NCI-H460 (cell line): ENCODE data around the gene NR4A3. TPM values are rescaled to one million over a fixed set of nuclear protein-coding genes. Genes with fewer than 3 reads are reported as not detected.

Experiments used
- DNase-seq: peaks from one replicate; pipeline ENCODE4 v3.0.0-alpha.2; 2016; ENCODE audit warnings: low read depth; ENCODE audit errors: extremely low read depth
- total RNA-seq: library from RNA; depleted of rRNA; stranded (reverse); fragments of >200 nt; shearing (Covaris generic); gene quantifications from 2 replicates; pipeline ENCODE4 v1.2.3, GENCODE V29; 2014

NR4A3 gene
- total RNA-seq, 1 experiment from 2014 or later, result 7.1 TPM

GRCh38 chr9:99811598-99812383 is 9.9 kb upstream of the NR4A3 start:
- no peak for DNase-seq

GRCh38 chr9:99813739-99814138 is 7.9 kb upstream of the NR4A3 start:
- DNase-seq, result no peak

- DNase-seq, result no peak
These were observed 7.3 kb upstream of the NR4A3 start for GRCh38 chr9:99814359-99814758.

GRCh38 chr9:99816392-99816791 is 5.3 kb upstream of the NR4A3 start:
- no peak for DNase-seq

DNA sequence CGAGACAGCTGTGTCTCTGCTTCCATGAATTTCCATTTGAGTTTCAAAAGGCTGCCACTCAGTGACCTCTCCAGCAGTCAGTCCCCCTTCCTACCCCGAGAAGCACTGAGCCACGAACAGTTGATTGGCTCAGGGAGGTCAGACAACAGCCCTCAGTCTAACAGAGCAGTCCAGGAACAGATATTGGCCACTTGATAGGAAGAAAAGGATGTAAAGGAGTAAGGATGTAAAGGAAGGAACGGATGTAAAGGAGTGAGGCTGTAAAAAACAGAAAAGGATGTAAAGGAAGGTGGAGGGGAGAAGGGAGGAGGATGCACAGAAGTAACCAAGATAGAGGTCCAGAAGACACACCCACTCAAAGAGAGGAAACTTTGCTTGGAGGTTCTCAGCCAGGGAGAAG is 3.2 kb upstream of the NR4A3 start:
- DNase-seq, result no peak

DNA sequence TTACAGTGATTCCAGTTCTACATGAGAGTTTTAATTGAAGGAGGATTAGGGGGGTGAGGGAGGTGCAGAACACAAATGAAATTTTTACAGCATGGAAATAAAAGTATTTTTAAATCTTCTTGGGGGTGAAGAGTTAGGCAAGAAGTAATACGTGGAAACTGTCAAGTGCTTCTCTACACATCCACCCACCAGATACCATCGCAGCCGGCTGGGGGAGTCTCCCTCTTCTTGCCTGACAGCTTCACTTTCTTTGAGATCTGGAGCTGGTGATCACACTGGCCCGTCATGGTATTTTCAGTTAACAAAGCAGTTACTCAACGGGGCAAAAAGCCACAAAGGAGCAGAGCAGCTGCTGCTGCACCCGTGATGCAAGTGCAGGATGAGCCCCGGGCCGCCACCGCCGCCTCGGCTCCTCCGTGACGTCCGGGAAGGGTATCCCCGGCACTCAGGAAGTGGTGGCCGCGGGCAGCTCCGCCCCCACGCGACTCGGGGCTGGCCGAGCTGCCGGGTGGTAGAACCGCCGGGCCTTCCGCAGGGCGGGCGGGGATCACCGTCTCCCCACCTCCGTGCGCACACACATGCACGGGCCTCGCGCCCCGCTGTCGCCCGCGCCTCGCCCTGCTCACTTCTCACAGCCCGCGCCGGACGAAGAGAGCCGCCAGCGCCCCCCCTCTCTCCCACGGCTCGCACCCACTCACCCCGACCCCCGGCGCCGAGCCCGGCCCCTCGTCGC is 2.4 kb upstream of the NR4A3 start:
- peak; percentile 67 for DNase-seq

GRCh38 chr9:99819856-99820684 is 1.6 kb upstream of the NR4A3 start:
- peak; percentile 94 for DNase-seq

- DNase-seq, result peak; percentile 84
These were observed 845 bp upstream of the NR4A3 start for GRCh38 chr9:99820685-99821395.

- DNase-seq, result no peak
These were observed 572 bp downstream of the NR4A3 start for GRCh38 chr9:99822109-99822805.

- no peak for DNase-seq
These were observed 1.3 kb downstream of the NR4A3 start for GRCh38 chr9:99822806-99823591.

- DNase-seq, result no peak
These were observed 2.1 kb downstream of the NR4A3 start for GRCh38 chr9:99823681-99824377.

DNA sequence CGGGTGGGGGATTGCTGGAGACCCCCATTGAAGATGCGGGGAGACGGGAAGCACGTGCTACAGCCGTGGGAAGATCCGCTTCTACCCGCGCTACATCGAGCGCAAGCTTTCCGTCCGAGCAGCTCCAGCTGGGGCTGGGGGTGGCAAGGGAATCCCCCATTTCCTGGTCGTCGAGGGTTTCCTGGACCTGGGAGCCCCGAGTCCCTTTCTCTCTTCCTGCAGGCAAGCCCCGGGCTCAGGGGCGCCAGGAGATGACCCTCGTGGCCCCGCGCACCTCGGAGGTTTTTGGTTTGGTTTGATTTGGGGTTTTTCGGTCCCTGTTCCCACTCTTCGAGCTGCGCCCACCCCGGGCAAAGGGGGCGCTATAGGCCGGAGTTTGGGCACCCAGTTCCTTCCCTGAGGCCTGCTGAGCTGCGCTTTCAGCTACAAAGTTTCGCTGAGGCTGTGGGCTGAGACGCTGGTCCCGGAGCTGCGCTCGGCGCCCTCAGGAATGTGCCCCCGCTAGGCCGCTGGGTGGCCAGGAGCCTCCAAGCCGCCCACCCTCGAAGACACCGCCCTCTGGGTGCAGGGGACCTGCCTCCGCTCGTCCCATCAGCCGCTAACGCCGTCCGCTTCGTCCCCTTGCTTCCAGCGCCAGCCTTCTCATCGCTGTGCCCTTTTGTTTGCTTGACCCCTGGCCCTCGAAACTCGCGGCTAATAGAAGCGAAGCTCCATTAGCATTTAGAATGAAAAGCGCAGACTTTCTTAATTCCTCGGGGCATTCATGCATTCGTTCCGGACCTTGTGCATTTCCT is 2.9 kb downstream of the NR4A3 start:
- DNase-seq, result no peak

DNA sequence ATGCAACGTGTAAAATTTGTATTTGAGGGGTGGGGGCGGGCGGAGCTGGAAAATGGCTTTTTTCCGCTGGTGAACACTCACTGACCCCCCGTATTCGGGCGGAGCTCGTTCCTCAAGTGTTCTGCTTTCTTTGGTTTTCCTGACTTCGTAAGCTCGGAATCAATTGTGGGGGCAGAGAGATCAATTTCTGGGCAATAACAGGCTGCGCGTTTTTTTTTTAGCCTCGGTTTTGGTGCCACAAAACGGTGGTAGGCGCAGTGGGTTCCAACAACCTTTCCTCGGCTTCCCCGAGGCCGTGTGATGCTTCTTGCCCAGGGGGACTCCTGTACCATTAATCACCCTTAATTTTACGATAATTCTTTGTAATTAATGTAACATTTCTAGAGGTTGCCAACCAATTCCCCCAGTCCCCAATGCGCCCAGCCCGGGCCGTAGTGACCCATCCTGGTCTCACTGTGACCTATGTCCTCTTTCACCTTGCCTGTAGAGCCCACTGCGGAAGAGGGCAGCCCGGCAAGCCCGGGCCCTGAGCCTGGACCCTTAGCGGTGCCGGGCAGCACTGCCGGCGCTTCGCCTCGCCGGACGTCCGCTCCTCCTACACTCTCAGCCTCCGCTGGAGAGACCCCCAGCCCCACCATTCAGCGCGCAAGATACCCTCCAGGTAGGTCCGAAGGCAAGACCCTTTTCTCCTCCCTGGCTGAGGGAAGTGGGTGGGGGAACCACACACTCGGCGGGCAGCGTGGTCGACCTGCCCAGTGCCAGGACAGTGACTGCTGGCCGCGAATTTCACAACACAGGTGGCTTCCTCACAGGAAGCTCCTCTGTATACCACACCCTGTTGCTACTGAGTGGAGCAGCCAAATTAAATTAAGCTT is 3.7 kb downstream of the NR4A3 start:
- DNase-seq, result no peak

DNA sequence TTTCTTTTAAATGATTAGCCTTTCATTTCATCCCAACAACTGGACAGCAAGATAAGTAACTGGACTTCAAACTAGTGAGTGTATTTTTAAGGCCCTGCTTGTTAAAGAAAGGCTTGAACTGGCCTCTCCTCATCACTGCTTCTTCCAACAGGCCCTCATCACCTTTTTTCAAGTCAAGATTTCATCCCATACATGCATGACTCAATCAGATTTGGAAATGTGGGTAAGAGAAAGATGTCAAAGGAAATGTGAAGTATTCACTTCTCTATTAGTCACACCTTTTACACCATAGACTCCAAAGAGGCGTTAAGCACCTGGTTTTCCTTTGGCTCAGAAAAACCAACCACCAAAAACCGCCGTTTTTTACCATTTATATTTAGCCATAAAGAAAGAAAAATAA is 4.9 kb downstream of the NR4A3 start:
- no peak for DNase-seq

DNA sequence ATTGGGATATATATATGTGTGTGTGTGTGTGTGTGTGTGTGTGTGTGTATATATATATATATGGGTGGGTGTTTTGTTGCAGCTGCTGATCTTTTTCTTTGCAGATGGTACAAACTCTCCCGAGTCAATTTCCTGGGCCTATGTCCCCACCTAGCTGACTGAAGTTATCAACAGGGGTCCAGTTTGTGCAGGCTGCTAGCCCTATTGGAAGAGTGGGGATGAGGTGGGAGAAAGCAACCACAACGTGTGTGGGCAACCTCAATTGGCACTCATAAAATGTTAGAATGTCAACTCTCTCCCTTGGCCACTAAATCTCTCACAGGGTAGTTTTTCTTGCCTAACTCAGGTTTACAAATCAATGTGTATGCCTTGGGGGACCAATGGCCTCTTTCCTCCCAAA is 5.6 kb downstream of the NR4A3 start:
- DNase-seq, result no peak

DNA sequence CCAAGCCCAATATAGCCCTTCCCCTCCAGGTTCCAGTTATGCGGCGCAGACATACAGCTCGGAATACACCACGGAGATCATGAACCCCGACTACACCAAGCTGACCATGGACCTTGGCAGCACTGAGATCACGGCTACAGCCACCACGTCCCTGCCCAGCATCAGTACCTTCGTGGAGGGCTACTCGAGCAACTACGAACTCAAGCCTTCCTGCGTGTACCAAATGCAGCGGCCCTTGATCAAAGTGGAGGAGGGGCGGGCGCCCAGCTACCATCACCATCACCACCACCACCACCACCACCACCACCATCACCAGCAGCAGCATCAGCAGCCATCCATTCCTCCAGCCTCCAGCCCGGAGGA is 6.3 kb downstream of the NR4A3 start:
- no peak for DNase-seq
